Stimulated activated CD8-positive, alpha-beta memory T cell treated with anti-CD3 and anti-CD28 coated beads, Interleukin-2, amount 100 ng/mL, for 1 hour (primary cell): ENCODE measurements around the gene CACNA1G.

ENCODE experiments used
- DNase-seq, 2 donors: peaks; one replicate each; pipeline ENCODE4 v3.0.0-alpha.2; 2020; ENCODE audit warnings: low read depth in 2 of 2

CACNA1G gene

DNA sequence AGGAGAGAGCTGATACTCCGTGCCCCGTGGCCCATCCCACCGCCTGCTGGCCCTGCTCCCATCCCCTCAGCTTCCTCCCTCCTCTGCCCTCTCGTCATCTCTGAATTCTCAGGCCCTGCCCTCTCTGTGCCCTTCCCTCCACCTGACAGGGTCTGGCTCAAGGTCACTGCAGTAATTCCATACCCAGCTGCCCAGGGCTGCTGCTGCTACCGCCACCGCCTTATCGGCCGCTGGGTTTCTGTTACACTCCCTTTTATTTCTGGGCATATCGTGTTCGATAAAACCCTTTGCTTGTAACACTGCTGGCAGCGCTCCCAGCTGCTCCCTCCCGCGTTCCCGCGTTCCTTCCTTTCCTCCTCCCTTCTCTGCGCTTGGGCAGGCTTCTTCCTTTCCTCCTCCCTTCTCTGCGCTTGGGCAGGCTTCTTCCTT lies 26.8 kb upstream of the CACNA1G start:
- DNase-seq: no peak

GRCh38 chr17:50534222-50534978 lies 26.1 kb upstream of the CACNA1G start:
- DNase-seq: no peak

GRCh38 chr17:50534979-50535326 lies 25.6 kb upstream of the CACNA1G start:
- no peak for DNase-seq

DNA sequence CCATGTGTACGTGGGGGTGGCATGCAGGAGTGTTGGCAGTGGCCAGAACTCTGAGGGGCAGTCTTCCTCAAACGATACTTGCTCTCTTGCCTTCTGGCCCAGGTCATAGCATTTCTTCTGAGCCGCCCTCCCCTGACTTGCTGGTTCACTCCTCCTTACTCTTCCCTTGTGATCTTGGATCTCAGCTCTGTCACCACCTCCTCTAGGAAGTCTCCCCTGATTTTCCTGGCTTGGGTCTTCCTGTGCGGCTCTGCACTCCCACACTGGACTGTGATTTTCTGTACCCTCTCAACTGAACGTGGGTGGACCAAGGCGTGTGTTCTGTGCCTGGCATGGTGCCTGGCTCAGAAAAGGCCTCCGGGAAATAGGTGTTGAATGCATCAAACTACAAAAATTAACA lies 25.1 kb upstream of the CACNA1G start:
- DNase-seq: no peak

DNA sequence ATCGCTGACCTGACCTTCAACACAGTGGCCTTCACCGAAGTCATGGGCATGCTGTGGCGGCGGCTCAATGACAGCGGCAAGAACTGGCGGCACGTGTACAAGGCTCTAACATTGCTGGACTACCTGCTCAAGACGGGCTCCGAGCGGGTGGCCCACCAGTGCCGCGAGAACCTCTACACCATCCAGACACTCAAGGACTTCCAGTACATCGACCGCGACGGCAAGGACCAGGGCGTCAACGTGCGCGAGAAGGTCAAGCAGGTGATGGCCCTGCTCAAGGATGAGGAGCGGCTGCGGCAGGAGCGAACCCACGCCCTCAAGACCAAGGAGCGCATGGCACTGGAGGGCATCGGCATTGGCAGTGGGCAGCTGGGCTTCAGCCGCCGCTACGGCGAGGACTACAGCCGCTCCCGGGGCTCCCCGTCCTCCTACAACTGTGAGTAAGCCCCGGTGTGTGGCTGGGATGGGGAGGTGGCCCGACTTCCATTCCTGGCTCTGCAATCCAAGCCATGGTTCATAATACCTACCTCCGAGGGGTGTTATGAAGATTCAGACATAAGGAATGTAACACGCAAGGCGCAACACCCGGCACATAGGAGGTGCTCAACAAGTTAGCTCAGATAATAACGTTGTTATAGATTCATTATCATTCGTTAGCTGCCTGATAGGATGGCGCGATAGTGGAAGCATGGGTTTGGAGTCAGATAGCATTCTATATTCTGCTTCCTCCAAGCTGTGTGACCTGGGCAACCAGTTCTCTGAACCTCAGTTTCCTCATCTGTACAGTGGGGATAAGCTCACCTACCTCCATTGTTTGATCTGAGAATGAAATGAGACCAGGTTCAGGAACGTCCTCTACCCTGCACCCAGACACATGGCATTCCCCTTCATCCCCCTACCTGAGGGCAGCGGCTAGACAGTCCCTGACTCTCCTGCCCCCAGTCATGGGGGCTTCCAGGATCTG lies 23.6 kb upstream of the CACNA1G start:
- DNase-seq: no peak

DNA sequence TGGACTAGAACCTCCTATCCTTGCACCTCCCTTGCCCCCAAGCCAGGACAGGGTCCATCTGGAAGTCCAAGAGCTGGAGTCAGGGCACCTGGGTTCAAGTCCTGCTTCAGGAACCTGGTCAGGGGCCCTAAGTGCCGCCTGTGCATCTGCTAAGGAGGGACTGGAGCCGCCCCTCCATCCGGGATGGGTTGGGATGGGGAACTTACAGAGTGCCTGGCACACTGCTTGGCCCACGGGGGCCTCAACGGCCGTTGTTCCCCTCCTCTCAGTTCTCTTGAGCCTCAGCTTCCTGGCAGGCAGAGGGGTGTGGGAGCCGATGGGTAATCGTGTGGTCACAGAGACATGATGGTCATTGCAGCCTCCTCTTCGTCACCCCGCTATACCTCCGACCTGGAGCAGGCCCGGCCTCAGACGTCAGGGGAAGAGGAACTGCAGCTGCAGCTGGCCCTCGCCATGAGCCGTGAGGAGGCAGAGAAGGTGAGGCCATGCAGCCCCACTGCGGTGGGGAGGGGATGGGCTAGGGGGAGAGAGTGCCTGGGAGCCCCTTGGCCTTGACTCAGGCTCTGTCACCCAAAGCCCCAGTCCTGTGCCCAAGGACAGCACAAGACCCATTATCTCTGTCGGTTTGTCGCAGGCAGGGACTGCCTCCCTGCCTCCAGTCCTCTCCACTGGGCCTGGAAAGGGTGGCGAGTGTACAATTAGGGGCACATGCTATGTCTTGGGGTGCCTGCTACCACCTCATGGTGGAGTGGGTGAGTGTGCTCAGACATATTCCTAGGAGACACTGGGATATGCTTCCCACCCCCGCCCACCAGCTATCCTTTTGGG lies 22.6 kb upstream of the CACNA1G start:
- no peak for DNase-seq

DNA sequence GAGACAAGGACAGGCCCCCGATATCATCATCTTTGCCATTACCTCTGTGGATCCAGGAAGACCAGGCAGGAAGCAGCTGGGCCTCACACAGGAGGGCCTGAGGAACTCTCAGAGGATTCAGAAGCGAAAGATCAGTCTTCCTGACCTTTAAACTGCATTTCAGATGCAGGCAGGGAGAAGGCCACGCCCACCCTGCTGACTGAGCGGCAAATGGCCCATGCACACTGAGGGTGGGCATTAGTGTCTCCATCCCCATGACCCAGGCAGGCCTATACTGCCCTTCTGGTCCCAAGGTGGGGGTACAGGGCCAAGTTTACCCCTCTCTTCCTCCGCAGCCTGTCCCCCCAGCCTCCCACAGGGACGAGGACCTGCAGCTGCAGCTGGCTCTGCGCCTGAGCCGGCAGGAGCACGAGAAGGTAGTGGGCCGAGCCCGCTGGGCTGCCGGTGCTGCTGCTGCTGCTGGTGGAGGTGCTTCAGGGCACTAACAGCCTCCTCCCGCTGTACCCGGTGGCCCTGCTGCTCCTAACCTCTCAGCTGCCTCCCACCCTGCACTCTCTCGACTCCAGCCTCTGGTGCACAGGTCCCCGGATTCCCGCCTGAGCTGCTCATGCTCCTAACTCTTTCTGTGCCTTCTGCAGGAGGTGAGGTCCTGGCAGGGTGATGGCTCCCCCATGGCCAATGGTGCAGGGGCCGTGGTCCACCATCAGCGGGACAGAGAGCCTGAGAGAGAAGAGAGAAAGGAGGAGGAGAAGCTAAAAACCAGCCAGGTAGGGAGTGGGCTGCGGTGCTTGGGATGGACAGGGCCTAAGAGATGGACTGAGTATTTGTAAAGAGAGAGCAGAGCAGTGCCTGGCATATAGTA lies 21.7 kb upstream of the CACNA1G start:
- DNase-seq: no peak

DNA sequence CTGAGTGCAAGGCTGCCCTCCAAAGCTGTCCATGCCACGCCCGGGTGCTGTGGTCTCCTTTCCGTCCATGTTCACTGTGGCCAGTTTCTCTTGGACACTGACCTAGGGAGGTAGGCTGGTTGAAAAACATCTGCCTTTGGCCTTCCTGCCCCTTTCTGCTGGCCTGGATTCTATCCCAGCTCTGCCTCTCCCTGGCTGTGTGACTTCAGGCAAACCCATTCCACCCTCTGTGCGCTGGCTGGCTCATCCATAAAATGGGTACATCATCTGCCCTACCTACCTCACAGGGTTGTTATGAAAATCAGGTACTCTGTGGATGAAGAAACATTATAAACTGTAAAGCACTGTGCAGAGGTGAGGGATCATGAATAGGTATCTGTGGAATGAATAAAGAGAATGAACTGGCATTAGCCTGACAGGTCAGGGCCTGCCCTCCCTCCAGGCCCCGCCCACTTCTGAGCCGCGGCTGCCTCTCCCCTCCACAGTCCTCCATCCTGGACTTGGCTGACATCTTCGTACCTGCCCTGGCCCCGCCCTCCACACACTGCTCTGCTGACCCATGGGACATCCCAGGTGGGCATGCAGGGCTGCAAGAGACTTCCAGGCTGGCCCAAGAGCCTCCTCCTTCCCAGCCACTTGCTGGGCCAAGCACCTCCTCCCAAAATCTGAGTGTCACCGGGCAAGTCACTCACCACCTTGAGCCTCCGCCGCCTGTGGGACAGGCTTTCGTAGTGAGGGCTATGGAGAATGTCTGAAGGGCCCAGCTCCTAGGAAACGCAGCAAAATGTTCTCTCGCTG lies 20.6 kb upstream of the CACNA1G start:
- DNase-seq: no peak

- no peak for DNase-seq
Measured at GRCh38 chr17:50540560-50541401, 19.7 kb upstream of the CACNA1G start.

- DNase-seq: no peak
Measured at GRCh38 chr17:50541402-50541715, 19.2 kb upstream of the CACNA1G start.

- DNase-seq: peak; percentile 67 to 75
Measured at GRCh38 chr17:50541716-50542688, 18.5 kb upstream of the CACNA1G start.

DNA sequence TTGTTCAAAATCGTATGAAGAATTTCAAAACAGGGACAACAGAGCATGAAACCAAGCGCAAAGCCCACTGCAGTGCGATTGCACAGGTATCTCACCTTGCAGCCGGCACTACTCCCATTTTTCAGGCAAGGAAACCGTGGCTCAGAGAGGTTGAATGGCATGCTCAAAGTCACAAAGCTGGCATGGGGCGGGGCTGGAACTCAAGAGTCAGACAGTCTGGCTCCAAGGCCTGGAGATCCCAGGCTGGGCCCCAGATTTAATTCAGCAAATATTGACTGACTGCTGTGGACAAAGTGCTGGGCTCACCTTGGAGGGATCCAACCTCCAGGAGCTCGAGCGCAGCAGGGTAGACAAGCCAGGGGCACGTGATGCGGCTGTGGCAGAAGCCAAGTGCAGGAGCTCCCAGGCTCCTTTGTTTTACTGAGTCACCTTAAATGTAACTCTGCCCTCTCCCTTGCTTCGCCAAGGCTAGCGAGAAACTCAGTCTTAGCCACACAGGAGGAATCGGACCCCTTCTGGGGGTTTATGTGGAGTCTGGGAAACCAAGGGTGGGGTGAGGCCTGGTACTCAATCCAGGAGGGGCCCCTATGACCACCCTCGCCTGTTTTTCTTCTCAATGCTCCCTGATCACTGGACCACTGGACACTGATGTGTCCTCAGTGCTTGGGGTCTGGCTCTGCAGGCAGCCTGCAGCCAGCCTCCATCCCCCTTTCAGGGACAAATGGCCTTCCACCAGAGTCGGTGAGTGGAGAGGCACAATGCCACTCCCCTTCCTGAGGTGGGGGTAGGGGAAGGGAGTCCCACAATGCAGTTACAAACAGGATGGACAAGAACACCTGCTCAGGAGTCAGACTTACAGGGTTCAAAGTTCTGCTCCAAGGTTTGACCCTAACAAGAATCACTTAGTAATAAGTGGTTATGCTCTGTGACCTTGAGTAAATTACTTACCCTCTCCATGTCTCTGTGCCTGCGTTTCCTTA lies 17.4 kb upstream of the CACNA1G start:
- no peak for DNase-seq

DNA sequence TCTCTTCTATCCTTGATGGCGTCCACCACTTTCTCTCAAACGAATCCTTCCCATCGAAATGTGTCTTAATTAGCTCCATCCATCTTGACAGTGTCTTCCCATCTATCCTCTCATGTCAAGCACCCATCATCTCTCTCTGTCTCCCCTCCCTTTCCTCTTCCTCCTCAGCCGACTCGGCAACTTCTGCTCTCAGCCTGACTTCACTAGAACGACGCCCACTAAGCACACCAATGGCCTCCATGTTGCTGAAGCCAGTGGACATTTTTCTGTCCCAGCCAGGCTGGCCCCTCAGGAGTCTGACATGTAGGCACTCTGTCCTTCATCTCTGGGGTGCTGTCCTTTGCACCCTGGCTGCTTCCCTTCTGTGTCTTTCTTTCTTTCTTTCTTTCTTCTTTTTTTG lies 16.0 kb upstream of the CACNA1G start:
- DNase-seq: no peak

- DNase-seq: no peak
Measured at GRCh38 chr17:50545311-50545710, 15.2 kb upstream of the CACNA1G start.

- DNase-seq: no peak
Measured at GRCh38 chr17:50546701-50547034, 13.8 kb upstream of the CACNA1G start.

GRCh38 chr17:50547035-50547735 lies 13.3 kb upstream of the CACNA1G start, which contains the start of gene SPATA20:
SPATA20 (plus strand) TSS chr17:50547174; CDS start chr17:50547209, 35 bp downstream.
- DNase-seq: peak; percentile 64 to 71

GRCh38 chr17:50547736-50548083 lies 12.8 kb upstream of the CACNA1G start:
- DNase-seq: no peak
